Nephron (organoid): Measurements from ENCODE around the gene BCAS1.
A peak's percentile ranks its signal among the peaks of the same experiment; 100 is the strongest.

Source experiments
- H3K27ac Mint-ChIP-seq, 3 experiments: 2 replicates each; pipeline ENCODE4 v1.8.0; 2020; ENCODE audit warnings: mixed read lengths in 3 of 3, mild to moderate bottlenecking in 2 of 3, moderate library complexity in 1 of 3
- H3K27me3 Mint-ChIP-seq: 2 replicates; pipeline ENCODE4 v1.8.0; 2021; ENCODE audit warnings: low read depth, mild to moderate bottlenecking, moderate library complexity, mixed read lengths
- H3K36me3 Mint-ChIP-seq: 2 replicates; pipeline ENCODE4 v1.8.0; 2020; ENCODE audit warnings: low read depth, mixed read lengths
- H3K4me1 Mint-ChIP-seq: 2 replicates; pipeline ENCODE4 v1.8.0; 2020; ENCODE audit warnings: mixed read lengths
- H3K4me3 Mint-ChIP-seq, 3 experiments: 2 replicates each; pipeline ENCODE4 v1.8.0; 2020; ENCODE audit warnings: mild to moderate bottlenecking in 3 of 3, mixed read lengths in 3 of 3, moderate library complexity in 2 of 3
- H3K9me3 Mint-ChIP-seq: 2 replicates; pipeline ENCODE4 v1.8.0; 2020; ENCODE audit warnings: mixed read lengths
- CTCF ChIP-seq, 3 experiments: fragments of 200-600 bp; sonication (generic); IDR thresholded peaks; one replicate each; pipeline ENCODE4 v1.5.0; 2021; ENCODE audit warnings: antibody characterized with exemption in 3 of 3; ENCODE audit not compliant: unreplicated experiment in 3 of 3

BCAS1 gene

GRCh38 chr20:53915446-53916172 lies 154.8 kb downstream of the BCAS1 start:
- Mint-ChIP-seq H3K36me3 (no peaks in the 10 kb centered on the region), H3K27ac (peak overlapping the region; percentile 98 to 100 (median 99)), H3K4me1 (peaks cover 34% of the 10 kb centered on the region), H3K9me3 (peaks cover 4% of the 10 kb centered on the region), H3K27me3 (no peaks in the 10 kb centered on the region), H3K4me3 (peak overlapping the region; percentile 87 to 94 (median 94))
- TF ChIP-seq CTCF (IDR thresholded peaks at IDR 0.05; ENCODE audit: unreplicated experiment in 3 of 3): peak; percentile 83 to 89 (median 84)

GRCh38 chr20:53914781-53915445 lies 155.5 kb downstream of the BCAS1 start:
- TF ChIP-seq CTCF (IDR thresholded peaks at IDR 0.05; ENCODE audit: unreplicated experiment in 3 of 3): peak in 2 of 3 experiments; percentile 15 to 16
- H3K4me3 Mint-ChIP-seq: peak overlapping the region; percentile 87 to 94 (median 94)
- no peaks in the 10 kb centered on the region for H3K36me3 Mint-ChIP-seq
- H3K4me1 Mint-ChIP-seq: peaks cover 34% of the 10 kb centered on the region
- peak overlapping the region; percentile 98 to 100 (median 99) for H3K27ac Mint-ChIP-seq
- H3K9me3 Mint-ChIP-seq: peaks cover 4% of the 10 kb centered on the region
- H3K27me3 Mint-ChIP-seq: no peaks in the 10 kb centered on the region

- H3K27ac Mint-ChIP-seq: peak overlapping the region; percentile 98 to 100 (median 99)
- no peaks in the 10 kb centered on the region for H3K27me3 Mint-ChIP-seq
- TF ChIP-seq CTCF (IDR thresholded peaks at IDR 0.05; ENCODE audit: unreplicated experiment in 3 of 3): no peak
- no peaks in the 10 kb centered on the region for H3K36me3 Mint-ChIP-seq
- peak overlapping the region; percentile 87 to 94 (median 94) for H3K4me3 Mint-ChIP-seq
- peaks cover 34% of the 10 kb centered on the region for H3K4me1 Mint-ChIP-seq
- peaks cover 4% of the 10 kb centered on the region for H3K9me3 Mint-ChIP-seq
Measured at GRCh38 chr20:53914091-53914780, 156.2 kb downstream of the BCAS1 start.

- Mint-ChIP-seq H3K27ac (no peak overlapping the region), H3K4me1 (peaks cover 32% of the 10 kb centered on the region), H3K4me3 (no peak overlapping the region), H3K27me3 (no peaks in the 10 kb centered on the region), H3K9me3 (peaks cover 4% of the 10 kb centered on the region), H3K36me3 (no peaks in the 10 kb centered on the region)
- TF ChIP-seq CTCF (IDR thresholded peaks at IDR 0.05; ENCODE audit: unreplicated experiment in 3 of 3): no peak
Measured at GRCh38 chr20:53911301-53911700, 159.1 kb downstream of the BCAS1 start.

GRCh38 chr20:53910351-53911002 lies 159.9 kb downstream of the BCAS1 start:
- peaks cover 4% of the 10 kb centered on the region for H3K9me3 Mint-ChIP-seq
- no peak overlapping the region for H3K27ac Mint-ChIP-seq
- TF ChIP-seq CTCF (IDR thresholded peaks at IDR 0.05; ENCODE audit: unreplicated experiment in 3 of 3): no peak
- peaks cover 26% of the 10 kb centered on the region for H3K4me1 Mint-ChIP-seq
- no peak overlapping the region for H3K4me3 Mint-ChIP-seq
- no peaks in the 10 kb centered on the region for H3K36me3 Mint-ChIP-seq
- no peaks in the 10 kb centered on the region for H3K27me3 Mint-ChIP-seq
